A673 (cell line): ENCODE results near the gene FAM13A.

ENCODE experiments used
- CTCF ChIP-seq: fragments of 300-800, 200-600 bp; sonication (generic); conservative IDR thresholded peaks from 2 replicates; pipeline ENCODE4 v1.5.1; 2017; ENCODE audit warnings: low read depth, mild to moderate bottlenecking, antibody characterized with exemption, low read length, moderate library complexity, mixed read lengths
- EZH2 ChIP-seq: fragments of 200-600 bp; sonication (generic); IDR thresholded peaks from 2 replicates; pipeline ENCODE4 v1.6.1; 2017; ENCODE audit warnings: borderline replicate concordance, low read depth, mild to moderate bottlenecking, mixed read lengths, antibody characterized with exemption, low read length; ENCODE audit not compliant: poor library complexity, severe bottlenecking

GRCh38 chr4:89000382-89000781, 56.6 kb downstream of the FAM13A start:
- TF ChIP-seq CTCF (no peak), EZH2 (no peak)
